Colonic mucosa (tissue), 4 donors: ENCODE results near the gene SP9. TPM values are rescaled to one million over a fixed set of nuclear protein-coding genes. Genes with fewer than 3 reads are reported as not detected.

Experiments used
- DNase-seq: peaks from one replicate; pipeline ENCODE4 v3.0.0-alpha.2; 2020
- H3K27ac ChIP-seq: fragments of 200-600 bp; one replicate; pipeline ENCODE4 v1.8.0; 2021
- H3K27me3 ChIP-seq: fragments of 200-600 bp; one replicate; pipeline ENCODE4 v1.8.0; 2021
- H3K36me3 ChIP-seq: fragments of 200-600 bp; one replicate; pipeline ENCODE4 v1.8.0; 2021
- H3K4me1 ChIP-seq: fragments of 200-600 bp; one replicate; pipeline ENCODE4 v1.8.0; 2021; ENCODE audit warnings: mild to moderate bottlenecking
- H3K4me3 ChIP-seq: fragments of 200-600 bp; one replicate; pipeline ENCODE4 v1.8.0; 2021
- H3K9ac ChIP-seq, 2 donors: one replicate each; pipeline ENCODE4 v1.7.0; 2013; ENCODE audit warnings: control low read depth in 2 of 2, low read depth in 2 of 2, low read length in 2 of 2
- H3K9me3 ChIP-seq: fragments of 200-600 bp; one replicate; pipeline ENCODE4 v1.8.0; 2021
- intact Hi-C: fragments of 100-400 bp; cut with DNase I; formaldehyde crosslinking; loops from one replicate; pipeline ENCODE4 v1.14.1; 2022
- total RNA-seq, 2 donors: library from RNA; stranded (reverse); fragmentation: NEBNext Ultra II Directional in 1 of 2; extraction: Animal tissue kit (Norgen Biotek cat#: 25700) in 1 of 2; gene quantifications; one replicate each; pipeline ENCODE4 v1.2.1, GENCODE V29; 2021
- TF ChIP-seq, protein P1 (sequence below): fragments of 200-600 bp; IDR thresholded peaks from one replicate; pipeline ENCODE4 v1.8.0; 2022; ENCODE audit warnings: antibody characterized with exemption, mild to moderate bottlenecking
- donor health status: healthy.
- donor health status: DM: no; HTN: no; CAD: no.
- donor health status: DM: no; HTN: no; CAD: no.

SP9 gene
- total RNA-seq, 2 donors from 2014 or later, result not detected

DNA sequence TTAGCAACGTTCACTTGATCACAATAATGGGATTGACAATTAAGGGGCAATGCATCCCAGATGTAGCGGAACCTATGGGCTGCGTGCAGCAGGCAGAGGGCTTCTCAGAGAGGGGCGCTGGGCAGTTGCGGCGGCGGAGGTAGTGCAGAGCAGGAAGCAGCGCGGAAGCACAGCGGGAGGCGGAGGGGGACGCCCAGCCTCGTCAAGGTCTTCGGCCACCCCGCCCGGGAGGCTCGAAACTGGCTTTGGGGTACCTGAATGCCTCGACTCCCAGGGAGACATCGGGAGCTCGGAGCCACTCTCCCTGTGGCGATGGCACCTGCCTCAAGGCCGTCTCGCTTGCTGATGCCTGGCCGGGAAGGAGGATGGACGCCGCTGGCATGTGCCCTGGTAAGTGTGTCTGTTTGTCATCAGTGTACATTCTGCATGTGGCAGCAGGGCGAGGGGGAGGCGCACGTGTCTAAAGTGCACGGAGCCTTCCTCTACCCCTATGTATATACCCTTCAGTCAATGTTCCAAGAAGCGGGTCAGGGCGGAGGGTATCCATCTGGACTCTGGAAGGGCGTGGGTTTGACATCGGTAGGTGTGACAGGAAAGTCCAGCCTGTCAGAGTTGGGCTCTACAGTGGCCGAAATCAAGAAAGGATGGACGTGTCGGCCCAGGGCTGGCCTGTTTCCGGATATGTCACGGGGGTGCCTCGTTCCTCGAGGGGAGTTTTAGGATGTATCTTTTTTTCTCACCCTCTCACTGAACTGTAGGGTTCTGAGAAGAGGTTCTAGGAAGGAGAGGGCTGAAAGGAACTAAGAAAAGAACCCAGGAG lies 7.5 kb upstream of the SP9 start:
- DNase-seq, result no peak
- H3K9me3 ChIP-seq, result no peaks in the 10 kb centered on the region
- peaks cover 69% of the 10 kb centered on the region for H3K27me3 ChIP-seq
- no peak overlapping the region for H3K9ac ChIP-seq
- H3K36me3 ChIP-seq, result no peaks in the 10 kb centered on the region
- intact Hi-C loops, result no loop called here
- TF ChIP-seq, protein P1, sequence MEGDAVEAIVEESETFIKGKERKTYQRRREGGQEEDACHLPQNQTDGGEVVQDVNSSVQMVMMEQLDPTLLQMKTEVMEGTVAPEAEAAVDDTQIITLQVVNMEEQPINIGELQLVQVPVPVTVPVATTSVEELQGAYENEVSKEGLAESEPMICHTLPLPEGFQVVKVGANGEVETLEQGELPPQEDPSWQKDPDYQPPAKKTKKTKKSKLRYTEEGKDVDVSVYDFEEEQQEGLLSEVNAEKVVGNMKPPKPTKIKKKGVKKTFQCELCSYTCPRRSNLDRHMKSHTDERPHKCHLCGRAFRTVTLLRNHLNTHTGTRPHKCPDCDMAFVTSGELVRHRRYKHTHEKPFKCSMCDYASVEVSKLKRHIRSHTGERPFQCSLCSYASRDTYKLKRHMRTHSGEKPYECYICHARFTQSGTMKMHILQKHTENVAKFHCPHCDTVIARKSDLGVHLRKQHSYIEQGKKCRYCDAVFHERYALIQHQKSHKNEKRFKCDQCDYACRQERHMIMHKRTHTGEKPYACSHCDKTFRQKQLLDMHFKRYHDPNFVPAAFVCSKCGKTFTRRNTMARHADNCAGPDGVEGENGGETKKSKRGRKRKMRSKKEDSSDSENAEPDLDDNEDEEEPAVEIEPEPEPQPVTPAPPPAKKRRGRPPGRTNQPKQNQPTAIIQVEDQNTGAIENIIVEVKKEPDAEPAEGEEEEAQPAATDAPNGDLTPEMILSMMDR, result no peak
- H3K27ac ChIP-seq, result no peak overlapping the region
- no peak overlapping the region for H3K4me3 ChIP-seq
- peaks cover 13% of the 10 kb centered on the region for H3K4me1 ChIP-seq

DNA sequence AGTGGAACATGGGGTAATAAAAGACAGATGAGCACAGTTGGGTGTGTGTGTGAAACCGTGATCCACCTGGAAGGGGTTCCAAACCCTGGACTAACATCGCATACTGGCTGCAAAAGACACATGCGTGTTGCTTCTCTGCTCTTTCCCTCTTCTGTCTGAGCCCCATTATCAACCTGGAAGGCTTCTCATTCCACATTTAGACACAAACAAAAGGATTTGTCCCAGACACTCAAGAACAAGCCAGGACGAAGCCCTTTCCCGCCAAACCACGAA lies 7.0 kb upstream of the SP9 start:
- Histone ChIP-seq H3K27ac (no peak overlapping the region), H3K9ac (no peak overlapping the region), H3K36me3 (no peaks in the 10 kb centered on the region), H3K4me1 (peaks cover 13% of the 10 kb centered on the region), H3K9me3 (no peaks in the 10 kb centered on the region), H3K27me3 (peaks cover 75% of the 10 kb centered on the region), H3K4me3 (no peak overlapping the region)
- intact Hi-C loops, result no loop called here
- TF ChIP-seq, protein P1, result no peak
- no peak for DNase-seq

DNA sequence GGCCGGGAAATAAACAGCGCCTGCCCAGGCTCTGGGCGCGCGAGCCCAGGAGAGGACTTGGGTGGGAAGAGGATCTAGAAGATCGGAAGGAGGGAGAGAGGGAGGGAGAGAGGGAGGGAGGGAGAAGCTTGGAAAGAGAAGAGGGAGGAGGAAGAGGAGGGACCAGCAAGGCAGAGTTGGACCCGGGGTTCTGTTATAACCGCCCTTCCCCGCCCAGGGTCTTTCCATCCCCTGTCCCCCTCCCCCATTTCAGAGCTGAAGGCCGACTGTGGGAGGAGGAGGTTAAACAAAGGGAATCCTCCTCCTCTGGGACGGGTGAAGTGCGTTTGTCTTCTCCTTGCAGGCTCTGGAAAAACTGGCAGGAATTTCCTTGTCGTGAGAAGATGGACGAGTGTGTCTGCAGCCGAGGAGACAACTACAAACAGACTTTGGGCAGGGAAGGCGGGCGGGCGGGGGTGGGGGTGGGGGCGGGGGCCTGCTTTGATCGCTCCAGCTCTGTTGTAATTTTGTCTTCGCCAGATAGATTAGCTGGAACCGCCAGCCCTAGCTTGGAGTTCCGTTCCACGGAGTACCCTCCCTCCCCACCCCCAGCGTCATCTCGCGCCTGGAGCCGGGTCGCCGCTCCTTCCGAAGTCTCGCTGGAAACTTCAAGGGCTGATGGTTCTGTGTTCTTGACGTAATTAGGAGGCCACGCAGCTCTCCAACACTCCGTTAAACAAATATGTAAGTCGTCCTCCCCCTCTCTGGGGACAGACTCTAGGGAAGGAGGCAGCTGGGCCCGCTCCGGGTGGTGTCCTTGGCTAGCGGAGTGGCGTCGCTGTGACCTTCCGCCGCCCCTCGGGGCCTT lies 6.4 kb upstream of the SP9 start:
- H3K4me3 ChIP-seq, result no peak overlapping the region
- H3K27me3 ChIP-seq, result peaks cover 80% of the 10 kb centered on the region
- no peak for DNase-seq
- no peaks in the 10 kb centered on the region for H3K9me3 ChIP-seq
- TF ChIP-seq, protein P1, result no peak
- H3K9ac ChIP-seq, result no peak overlapping the region
- H3K4me1 ChIP-seq, result peaks cover 15% of the 10 kb centered on the region
- H3K27ac ChIP-seq, result no peak overlapping the region
- H3K36me3 ChIP-seq, result no peaks in the 10 kb centered on the region
- intact Hi-C loops, result no loop called here

DNA sequence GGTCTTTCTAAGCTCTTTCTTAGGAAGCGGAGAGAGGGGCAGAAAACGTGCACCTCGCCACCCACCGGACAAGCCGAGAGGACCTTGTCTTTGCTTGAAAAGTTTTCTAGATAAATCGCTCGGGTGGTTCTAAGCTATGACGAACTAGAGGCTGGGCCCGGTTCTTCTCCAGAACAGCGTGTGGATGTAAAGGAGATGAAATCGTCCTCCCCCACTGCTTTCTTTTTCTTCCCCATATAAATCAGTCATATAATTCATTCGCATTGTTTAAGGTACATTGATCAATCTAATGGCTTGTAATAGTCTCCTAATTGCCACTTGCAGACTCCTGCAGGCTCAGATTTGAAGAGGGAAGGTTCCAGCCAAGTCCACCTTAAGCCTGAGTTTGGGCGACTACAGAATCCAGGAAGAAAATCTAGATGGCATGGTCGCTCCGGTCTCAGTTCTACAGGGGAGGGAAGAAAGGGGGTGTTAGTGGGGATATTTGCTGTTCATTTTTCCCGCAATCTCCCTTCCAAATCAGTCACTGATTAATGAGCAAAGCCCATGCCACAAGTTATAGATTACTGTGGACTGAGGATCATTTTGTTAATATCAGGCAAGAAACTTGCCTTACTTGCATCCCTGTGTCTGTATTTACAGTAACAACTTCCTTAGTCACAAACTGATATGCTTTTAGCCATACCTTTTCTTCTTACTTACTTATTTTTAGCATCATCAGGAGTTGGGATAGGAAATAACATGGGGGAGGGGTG lies 5.6 kb upstream of the SP9 start:
- H3K4me3 ChIP-seq, result no peak overlapping the region
- H3K9me3 ChIP-seq, result no peaks in the 10 kb centered on the region
- intact Hi-C loops, result no loop called here

More for the DNA sequence above, 5.6 kb upstream of the SP9 start:
- Histone ChIP-seq H3K9ac (no peak overlapping the region), H3K27me3 (peaks cover 88% of the 10 kb centered on the region), H3K36me3 (no peaks in the 10 kb centered on the region), H3K27ac (no peak overlapping the region), H3K4me1 (peaks cover 18% of the 10 kb centered on the region)
- DNase-seq, result no peak
- TF ChIP-seq, protein P1, result no peak
